Measurements from ENCODE around the gene TMX3. TPM values are rescaled to one million over a fixed set of nuclear protein-coding genes. Genes with fewer than 3 reads are reported as not detected.
A peak's percentile ranks its signal among the peaks of the same experiment; 100 is the strongest.

TMX3 gene
- total RNA-seq, 4 donors from 2014 or later = 38.4 to 72.2 (median 48.8) TPM

DNA sequence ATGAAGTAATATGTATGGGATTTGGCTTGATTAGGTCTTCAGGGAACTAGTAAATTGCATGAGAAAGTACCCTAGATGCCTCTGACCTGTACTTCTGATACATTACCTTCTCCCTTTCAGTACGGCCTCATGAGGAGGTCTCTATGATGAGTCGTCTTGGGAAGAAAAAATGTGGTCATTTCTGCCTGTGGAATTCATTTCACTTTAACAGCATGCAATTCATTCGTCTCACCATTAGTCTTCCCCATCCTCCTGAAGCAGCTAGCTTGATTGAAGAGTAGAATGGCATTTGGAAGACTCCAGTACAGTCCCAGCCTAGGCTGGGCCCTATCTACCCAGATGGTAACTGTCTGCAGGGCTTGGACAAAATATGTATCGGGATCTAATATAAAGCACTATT lies 52.2 kb downstream of the TMX3 start:
- 81 to 87% methylated on average over 4 of the region's 4 CpGs for WGBS, 2 donors
- intact Hi-C loops (cut with DNase I) = no loop called here
- Histone ChIP-seq H3K9me3 (no peaks in the 10 kb centered on the region), H3K4me1 (no peaks in the 10 kb centered on the region), H3K27ac (no peak overlapping the region), H3K36me3 (no peaks in the 10 kb centered on the region), H3K4me3 (replicated peaks in 1 of 3) (no peak overlapping the region), H3K27me3 (no peaks in the 10 kb centered on the region)
- no peak for DNase-seq
- TF ChIP-seq CTCF (IDR thresholded peaks at IDR 0.05) = no peak
- no peak for TF ChIP-seq POLR2A (IDR thresholded peaks at IDR 0.05)

DNA sequence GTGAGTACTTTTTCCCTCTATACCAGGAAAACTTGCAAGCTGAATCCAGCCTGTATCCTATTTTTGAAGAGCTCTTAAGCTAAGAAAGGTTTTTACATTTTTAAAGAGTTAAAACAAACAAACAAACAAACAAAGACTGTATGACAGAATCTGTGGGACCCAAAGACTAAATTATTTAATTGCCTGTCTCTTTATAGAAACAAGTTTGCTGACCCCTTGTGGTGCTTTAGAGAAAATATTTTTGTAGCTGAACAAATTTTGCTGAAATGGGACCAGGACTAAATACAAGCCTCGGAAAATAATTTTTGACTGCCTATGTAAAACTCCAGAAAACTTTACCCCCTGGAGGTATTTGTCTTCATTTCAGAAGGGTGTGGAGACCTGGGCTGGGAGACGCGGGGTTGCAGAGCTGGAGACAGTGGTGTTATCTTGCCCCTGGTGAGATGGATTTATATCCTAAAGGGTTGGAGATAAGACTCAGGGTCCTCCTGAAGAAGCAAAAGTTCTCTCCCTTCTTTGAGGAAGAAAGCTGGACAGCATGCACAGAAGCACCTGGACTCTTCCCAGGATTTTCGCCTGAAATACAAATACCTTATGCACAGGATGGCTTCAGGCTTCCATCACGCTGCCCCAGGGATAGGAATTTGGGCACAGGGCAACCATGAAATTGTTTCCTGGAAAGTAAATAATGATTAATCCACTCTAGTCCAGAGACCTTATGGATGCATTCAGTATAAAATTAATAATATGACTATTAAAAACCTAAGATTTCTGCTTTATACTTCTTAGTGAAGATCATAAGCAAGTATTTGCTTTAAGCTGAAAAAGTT lies 54.3 kb downstream of the TMX3 start:
- intact Hi-C loops (cut with DNase I) = no loop called here
- 46 to 51% methylated on average over 5 of the region's 5 CpGs for WGBS, 2 donors
- Histone ChIP-seq H3K9me3 (no peaks in the 10 kb centered on the region), H3K27me3 (no peaks in the 10 kb centered on the region), H3K27ac (no peak overlapping the region), H3K4me3 (replicated peaks in 1 of 3) (no peak overlapping the region), H3K36me3 (no peaks in the 10 kb centered on the region), H3K4me1 (no peaks in the 10 kb centered on the region)
- DNase-seq = no peak
- no peak for TF ChIP-seq POLR2A (IDR thresholded peaks at IDR 0.05)
- peak in 5 of 6 experiments; percentile 6 to 57 (median 48) for TF ChIP-seq CTCF (IDR thresholded peaks at IDR 0.05)

GRCh38 chr18:68648191-68648590 lies 66.7 kb downstream of the TMX3 start:
- no peak for DNase-seq
- Histone ChIP-seq H3K4me1 (no peaks in the 10 kb centered on the region), H3K27me3 (no peaks in the 10 kb centered on the region), H3K27ac (no peak overlapping the region), H3K36me3 (no peaks in the 10 kb centered on the region), H3K4me3 (replicated peaks in 1 of 3) (no peak overlapping the region), H3K9me3 (no peaks in the 10 kb centered on the region)
- no peak for TF ChIP-seq CTCF (IDR thresholded peaks at IDR 0.05)
- TF ChIP-seq POLR2A (IDR thresholded peaks at IDR 0.05) = no peak
- intact Hi-C loops (cut with DNase I) = no loop called here

GRCh38 chr18:68642003-68642402 lies 72.9 kb downstream of the TMX3 start:
- no peaks in the 10 kb centered on the region for H3K4me1 ChIP-seq
- no peaks in the 10 kb centered on the region for H3K9me3 ChIP-seq
- TF ChIP-seq CTCF (IDR thresholded peaks at IDR 0.05) (no peak), POLR2A (IDR thresholded peaks at IDR 0.05) (no peak)
- H3K27me3 ChIP-seq = no peaks in the 10 kb centered on the region
- no peak overlapping the region for H3K4me3 ChIP-seq (replicated peaks in 1 of 3)
- 73 to 75% methylated on average over 3 of the region's 3 CpGs for WGBS, 2 donors
- DNase-seq = no peak
- no peaks in the 10 kb centered on the region for H3K36me3 ChIP-seq
- no peak overlapping the region for H3K27ac ChIP-seq
- intact Hi-C loops (cut with DNase I) = no loop called here

- Histone ChIP-seq H3K4me1 (no peaks in the 10 kb centered on the region), H3K27ac (no peak overlapping the region), H3K9me3 (no peaks in the 10 kb centered on the region), H3K4me3 (replicated peaks in 1 of 3) (no peak overlapping the region), H3K27me3 (no peaks in the 10 kb centered on the region), H3K36me3 (no peaks in the 10 kb centered on the region)
- DNase-seq = no peak
- intact Hi-C loops (cut with DNase I) = no loop called here
- TF ChIP-seq POLR2A (IDR thresholded peaks at IDR 0.05) = no peak
- no peak for TF ChIP-seq CTCF (IDR thresholded peaks at IDR 0.05)
Observed at GRCh38 chr18:68640861-68641260, 74.0 kb downstream of the TMX3 start.

Measured in thyroid gland (tissue), 4 donors.